ENCODE data around the gene RAF1.
"Not testable (repeated sequence)": the region's sequence is repeated elsewhere in the genome, so short reads cannot be mapped to it uniquely, and the experiment has no call there.

RAF1 gene

DNA sequence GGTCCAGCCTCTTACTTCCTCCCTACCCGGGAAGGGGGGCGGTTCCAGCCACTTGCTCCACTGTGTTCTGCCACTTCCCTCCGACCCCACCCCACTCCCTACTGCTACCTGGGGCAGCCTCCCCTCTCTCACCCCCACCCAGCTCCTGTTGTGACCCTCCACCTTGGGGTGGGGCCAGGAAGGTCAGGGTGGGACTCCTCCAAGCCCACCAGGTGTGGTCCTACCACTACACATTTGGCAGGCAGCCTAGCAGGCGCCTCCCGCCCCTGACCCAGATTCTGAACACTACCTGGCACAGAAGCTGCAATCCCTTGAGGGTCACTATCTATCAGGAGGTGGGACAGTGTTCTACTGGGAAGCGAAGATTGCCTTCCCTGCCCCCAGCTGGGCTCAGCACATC lies 13.7 kb upstream of the RAF1 start:
- DNase-seq (ENCODE audit: low read depth in 2 of 2), result no peak

DNA sequence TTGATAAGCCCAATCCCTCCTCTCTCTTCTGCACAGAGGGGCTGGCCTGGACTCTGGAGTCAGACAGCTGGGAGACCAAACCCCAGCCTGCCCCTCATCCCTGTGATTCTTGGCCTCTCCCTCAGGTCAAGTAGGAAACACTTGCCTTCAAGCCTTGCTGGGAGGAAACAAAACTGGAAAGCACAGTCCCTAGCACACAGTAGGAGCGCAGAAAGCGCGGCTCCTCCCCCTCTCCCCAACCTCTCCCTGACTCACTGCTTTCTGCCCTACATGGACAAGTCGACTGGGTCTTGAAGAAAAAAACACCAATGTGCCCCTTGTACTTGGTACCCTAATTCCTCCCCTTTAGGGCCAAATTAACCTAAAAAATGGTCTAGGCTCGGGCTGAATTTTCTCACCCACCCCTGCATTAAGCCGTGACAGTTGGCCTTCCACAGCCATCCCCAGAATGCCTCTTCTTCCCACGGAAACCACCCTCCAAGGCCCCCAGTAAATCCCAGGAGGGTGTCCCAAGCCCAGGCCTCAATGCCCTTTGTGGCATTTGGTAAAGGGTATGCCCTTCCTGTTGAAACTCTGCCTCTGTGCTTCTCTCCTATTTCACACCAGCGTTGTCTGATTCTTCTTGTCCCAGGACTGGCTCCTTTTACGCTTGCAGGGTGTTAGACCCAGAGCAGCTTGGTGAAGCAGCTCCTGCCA lies 11.3 kb upstream of the RAF1 start:
- DNase-seq (ENCODE audit: low read depth in 2 of 2), result no peak

DNA sequence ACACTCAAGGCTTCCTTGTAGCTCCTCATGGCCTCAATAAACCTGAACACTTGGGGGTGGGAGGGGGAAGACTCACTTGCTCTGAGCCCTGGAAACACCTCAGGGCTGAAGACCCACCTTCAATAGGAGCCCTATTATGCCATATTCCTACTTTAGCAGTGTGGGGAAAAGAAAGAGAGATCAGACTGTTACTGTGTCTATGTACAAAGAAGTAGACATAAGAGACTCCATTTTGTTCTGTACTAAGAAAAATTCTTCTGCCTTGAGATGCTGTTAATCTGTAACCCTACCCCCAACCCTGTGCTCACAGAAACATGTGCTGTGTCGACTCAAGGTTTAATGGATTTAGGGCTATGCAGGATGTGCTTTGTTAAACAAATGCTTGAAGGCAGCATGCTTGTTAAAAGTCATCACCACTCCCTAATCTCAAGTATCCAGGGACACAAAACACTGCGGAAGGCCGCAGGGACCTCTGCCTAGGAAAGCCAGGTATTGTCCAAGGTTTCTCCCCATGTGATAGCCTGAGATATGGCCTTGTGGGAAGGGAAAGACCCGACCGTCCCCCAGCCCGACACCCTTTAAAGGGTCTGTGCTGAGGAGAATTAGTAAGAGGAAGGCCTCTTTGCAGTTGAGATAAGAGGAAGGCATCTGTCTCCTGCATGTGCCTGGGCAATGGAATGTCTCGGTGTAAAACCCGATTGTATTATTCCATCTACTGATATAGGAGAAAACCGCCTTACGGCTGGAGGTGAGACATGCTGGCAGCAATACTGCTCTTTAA lies 10.2 kb upstream of the RAF1 start:
- DNase-seq (ENCODE audit: low read depth in 2 of 2), result not testable (repeated sequence)

DNA sequence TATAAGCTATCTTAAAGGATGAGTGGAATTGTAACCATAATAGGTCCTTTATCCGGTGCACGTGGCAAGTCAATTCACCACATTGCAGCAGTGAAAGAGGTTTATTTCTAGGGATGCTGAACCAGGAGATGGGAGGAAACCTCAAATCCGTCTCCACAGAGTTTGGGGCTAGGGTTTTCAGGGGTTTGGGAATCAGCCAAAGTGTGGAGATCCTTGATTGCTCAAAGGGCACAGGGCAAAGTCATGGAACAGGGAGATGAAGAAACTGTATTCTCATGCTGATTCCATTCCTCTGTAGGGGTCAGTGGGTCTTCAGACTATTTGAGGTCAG lies 7.2 kb upstream of the RAF1 start:
- DNase-seq (ENCODE audit: low read depth in 2 of 2), result no peak

DNA sequence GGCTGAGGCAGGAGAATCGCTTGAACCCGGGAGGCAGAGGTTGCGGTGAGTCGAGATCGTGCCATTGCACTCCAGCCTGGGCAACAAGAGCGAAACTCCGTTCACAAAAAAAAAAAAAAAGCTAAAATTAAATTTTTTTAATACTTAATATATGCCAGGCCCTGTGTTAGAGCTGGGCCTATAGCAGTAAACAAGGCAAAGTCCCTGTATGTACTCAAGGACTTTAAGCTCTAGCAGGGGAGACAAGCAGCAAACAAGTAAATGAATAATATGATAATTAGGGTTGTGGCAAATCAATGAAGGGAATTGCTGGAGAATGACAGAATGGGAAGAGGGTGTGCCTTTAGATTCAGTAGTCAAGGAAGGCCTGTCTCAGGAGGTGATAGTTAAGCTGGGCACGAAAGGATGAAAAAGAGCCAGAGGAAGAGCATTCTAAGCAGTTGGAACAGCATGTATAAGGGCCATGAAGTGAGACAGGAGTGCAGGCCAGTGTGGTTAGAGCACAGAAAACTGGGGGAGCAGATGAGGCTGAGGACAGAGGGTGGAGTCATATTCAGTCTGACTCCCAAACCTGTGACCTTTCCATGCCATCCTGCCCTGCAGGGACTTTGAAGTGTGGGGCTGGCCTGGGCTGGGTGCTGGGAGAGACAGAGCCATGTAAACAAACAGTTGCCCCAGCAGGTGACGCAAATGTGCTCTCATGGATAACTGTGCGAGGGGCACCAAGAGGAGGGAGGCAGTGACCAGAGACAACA lies 6.6 kb upstream of the RAF1 start:
- no peak for DNase-seq (ENCODE audit: low read depth in 2 of 2)

DNA sequence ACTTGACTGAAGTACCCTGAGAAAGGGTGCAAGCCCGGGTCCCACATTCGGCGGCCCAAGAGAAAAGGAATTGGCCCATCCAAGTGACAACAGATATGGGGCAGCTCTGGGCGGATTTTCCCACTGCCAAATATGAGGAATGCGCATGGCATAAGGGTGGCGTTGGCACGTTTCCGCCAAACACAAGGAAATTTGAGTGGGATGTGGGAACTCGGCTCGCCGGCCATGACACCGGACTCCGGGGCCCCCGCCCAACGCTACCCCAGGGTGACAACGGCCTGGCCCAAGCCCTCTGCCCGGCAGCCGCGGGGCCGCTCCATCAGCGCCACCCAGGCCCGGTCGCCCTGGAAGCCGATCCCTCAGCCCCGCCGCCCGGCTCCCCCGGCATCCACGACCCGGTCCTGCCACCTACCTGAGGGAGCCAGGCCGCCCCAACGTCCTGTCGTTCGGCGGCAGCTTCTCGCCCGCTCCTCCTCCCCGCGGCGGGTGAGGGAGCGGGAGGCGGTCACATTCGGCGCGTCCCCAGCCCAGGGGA lies 449 bp downstream of the RAF1 start:
- no peak for DNase-seq (ENCODE audit: low read depth in 2 of 2)

DNA sequence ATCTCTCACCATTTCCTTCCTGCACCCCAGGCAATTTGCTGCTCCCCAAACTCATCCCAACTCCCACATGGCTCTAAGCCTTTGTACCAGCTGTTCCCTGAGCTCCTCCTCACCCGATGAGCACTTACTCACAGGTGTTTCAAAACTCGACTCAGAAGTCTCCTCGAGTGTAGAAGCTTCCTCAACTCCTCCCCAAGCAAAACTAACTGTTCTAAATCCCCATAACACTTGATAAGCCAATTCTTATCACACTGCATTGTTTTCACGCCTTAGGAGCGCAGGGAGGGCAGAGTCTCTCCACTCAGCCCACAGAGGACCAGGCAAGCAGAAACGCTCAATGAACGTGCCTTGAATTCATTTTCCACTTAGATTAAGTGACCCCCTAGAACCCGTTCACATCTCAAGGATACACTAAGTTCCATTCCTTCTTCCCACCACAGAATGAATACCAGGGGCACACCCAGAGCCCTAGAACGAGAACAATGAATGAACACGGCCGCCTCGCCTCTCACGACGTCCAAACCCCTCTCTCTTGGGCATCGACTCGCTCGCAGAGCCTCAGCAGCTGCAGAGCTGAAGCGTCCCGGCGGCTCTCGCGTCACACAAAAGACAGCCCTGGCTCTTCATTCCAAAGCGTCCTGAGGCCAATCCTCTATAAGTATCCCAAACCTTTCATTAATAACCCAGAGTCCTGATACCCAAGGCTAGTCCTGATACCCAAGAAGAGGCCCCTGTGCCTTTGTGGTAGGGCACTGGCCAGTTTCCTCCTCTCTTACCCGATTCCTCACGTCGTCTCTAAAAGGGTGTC lies 1.1 kb downstream of the RAF1 start:
- no peak for DNase-seq (ENCODE audit: low read depth in 2 of 2)

DNA sequence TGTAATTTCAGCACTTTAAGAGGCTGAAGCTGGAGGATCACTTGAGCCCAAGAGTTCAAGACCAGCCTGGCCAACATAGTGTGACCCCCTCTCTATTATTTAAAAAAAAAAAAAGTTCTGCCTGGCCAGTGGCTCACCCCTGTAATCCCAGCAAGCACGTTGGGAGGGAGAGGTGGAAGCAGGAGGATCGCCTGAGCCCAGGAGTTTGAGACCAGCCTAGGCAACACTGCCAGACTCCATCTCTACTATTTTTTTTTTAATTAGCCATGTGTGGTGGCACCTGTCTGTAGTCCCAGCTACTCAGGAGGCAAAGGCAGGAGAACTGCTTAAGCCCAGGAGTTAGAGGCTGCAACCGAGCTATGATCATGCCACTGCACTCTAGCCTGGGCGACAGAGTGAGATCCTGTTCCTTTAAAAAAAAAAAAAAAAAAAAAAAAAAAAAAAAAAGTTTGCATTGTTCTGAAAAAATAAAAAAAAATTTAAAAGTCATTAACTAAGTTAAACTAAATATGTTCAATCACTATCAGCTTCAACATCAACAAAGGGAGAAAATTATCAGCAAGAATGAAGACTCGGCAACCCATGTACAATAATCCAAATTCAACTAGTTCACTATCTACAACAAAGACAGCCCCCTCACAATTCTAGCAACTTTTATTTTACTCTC lies 1.9 kb downstream of the RAF1 start:
- no peak for DNase-seq (ENCODE audit: low read depth in 2 of 2)

DNA sequence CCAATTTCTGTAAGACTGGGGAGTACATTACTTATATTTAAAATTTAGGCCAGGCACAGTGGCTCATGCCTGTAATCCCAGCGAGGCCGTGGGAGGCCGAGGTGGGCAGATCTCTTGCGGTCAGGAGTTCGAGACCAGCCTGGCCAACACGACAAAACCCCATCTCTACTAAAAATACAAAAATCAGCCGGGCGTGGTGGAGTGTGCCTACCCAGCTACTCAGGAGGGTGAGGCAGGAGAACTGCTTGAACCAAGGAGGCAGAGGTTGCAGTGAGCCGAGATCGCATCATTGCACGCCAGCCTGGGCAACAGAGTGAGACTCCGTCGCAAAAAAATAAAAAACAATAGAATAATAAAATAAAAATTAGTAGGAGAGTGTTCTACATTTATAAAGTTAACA lies 2.5 kb downstream of the RAF1 start:
- not testable (repeated sequence) for DNase-seq (ENCODE audit: low read depth in 2 of 2)

DNA sequence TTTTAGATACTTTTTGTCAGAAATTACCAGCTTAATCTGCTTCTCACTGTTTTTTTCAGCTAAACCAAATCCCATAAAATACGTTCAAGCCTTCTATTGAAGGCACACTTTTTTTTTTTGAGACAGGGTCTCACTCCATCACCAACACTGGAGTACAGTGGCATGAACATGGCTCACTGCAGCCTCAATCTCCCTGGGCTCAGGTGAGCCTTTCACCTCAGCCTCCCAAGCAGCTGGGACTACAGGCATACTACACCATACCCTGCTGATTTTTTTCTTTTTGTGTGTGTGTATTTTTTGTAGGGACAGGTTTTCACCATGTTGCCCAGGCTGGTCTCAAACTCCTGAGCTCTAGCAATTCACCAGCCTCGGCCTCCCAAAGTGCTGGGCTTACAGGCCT lies 3.7 kb downstream of the RAF1 start:
- DNase-seq (ENCODE audit: low read depth in 2 of 2), result no peak

DNA sequence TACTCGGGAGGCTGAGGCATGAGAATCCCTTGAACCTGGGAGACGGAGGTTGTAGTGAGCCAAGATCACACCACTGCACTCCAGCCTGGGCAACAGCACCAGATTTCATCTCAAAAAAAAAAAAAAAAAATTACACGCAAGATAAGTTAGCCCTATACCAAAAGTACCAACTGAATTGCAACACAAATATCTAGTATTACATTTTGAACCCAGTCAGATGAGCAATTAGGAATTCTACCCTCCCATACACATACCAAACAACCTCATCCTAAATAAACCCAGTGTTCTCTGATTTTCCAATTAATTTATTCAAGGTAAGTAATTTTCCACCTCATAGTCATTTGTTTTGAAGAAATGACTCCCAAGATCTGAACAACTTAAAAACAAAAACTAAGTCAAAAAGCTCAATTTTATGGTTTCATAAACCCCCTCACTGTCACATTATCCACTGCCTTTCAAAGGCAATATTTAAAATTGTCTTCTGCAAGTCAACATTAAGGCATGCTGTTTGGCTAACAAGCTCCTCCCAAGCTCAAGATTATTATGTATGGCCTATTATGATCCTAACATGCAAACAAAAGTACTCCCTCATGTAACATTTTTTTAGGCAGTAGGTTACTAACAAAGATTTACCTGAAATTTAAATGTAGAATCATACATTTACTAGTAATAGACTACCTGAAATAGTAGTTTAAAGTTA lies 4.5 kb downstream of the RAF1 start:
- no peak for DNase-seq (ENCODE audit: low read depth in 2 of 2)

DNA sequence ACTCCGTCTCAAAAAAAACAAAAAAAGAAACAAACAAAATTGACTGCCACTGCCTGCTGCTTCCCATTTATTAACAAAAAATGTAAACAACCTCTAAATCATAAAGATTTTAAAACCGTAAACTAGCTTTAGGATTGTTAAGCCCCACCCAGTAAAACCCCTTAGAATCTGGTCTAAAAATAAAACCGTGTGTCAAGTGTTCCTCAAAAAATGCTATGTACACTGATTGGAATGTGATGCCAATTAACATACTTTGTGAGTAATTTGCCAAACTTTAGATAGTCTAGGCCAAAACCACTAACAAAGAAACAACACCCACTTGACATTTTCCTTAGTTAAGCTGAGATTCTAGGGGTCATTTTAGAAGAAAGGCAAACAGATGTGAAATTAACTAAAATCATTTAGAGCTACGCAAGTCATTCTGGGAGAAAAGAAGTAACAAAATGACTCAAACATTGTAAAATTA lies 5.3 kb downstream of the RAF1 start:
- peak; percentile 90 to 91 for DNase-seq (ENCODE audit: low read depth in 2 of 2)

DNA sequence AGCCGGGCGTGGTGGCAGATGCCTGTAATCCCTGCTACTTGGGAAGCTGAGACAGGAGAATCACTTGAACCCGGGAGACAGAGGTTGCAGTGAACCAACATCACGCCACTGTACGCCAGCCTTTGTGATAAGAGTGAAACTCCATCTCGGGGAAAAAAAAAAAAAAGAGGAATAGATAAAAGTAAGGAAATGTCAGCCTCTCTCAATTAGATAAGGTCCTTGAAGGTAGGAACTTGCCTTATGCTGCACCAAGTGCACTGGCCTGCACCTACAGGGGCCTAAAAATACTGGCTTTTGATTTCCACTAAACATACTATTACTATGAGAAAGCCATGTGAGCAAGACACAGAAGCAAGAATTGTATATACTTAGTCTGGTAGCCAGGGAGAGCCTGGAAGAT lies 7.1 kb downstream of the RAF1 start:
- DNase-seq (ENCODE audit: low read depth in 2 of 2), result no peak

DNA sequence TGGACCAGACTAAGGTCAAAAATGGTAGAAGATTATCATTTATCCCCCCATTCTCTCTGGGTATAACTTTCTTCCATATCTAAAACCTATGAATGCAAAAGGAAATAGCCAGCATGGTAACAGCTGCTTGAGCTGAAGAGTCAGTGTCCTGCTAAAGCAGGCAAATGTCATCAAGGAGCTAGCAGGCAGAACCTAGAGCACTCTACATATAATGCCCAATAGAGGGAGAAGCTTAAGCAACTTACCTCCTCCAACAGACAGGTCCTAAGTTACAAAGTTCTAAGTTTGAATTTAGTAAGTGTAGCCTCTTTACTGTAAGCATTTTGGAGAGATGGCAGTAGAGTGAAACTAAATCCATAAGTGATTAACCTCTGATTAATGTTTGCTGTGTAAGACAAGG lies 7.7 kb downstream of the RAF1 start:
- DNase-seq (ENCODE audit: low read depth in 2 of 2), result no peak

DNA sequence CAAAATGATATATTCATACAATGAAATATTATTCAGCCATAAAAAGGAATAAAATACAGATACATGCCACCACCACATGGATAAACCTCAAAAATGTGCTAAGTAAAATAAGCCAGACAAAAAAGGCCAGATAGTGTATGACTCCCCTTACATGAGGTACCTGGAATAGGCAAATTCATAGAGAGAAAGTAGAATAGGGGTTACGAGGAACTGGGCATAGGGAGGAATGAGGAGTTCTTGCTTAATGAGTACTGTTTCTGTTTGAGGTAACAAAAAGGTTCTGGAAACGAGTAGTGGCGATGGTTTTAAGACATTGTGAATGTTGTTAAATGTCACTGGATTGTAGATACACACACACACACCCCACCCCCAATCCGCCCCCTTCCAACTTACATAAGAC lies 8.2 kb downstream of the RAF1 start:
- DNase-seq (ENCODE audit: low read depth in 2 of 2), result no peak

DNA sequence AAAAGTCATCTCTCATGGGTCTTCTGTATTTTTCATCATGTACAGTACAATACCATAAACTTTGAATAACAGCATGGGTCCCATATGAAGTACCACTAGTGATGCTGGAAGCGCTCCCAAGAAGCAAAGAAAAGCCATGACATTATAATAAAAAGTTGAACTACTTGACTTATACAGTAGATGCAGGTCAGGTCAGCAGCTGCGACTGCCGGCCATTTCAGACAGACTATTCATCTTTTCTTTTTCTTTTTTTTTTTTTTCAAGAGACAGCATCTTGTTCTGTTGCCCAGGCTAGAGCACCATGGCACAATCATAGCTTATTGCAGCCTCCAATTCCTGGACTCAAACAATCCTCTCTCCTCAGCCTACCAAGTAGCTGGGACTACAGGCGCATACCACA lies 10.2 kb downstream of the RAF1 start:
- DNase-seq (ENCODE audit: low read depth in 2 of 2), result no peak

DNA sequence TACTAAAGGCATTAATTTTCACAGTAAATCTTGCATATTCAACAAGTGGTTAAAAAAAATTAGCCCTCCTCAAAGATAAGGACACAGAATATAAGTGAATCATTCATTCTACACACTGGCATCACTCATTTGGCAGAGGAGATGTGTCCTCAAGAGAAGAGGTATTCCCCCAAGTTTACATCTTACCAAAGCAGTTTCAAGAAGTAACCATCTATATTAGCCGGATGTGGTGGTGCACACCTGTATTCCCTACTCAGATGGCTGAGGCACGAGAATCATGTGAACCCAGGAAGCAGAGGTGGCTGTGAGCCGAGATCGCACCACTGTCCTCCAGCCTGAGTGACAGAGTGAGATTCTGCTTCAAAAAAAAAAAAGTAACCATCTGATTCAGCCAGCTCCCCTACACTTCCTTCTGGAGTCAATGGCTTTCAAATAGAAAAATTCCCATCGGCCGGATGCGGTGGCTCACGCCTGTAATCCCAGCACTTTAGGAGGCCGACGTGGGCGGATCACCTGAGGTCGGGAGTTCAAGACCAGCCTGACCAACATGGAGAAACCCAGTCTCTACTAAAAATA lies 15.4 kb downstream of the RAF1 start:
- no peak for DNase-seq (ENCODE audit: low read depth in 2 of 2)

DNA sequence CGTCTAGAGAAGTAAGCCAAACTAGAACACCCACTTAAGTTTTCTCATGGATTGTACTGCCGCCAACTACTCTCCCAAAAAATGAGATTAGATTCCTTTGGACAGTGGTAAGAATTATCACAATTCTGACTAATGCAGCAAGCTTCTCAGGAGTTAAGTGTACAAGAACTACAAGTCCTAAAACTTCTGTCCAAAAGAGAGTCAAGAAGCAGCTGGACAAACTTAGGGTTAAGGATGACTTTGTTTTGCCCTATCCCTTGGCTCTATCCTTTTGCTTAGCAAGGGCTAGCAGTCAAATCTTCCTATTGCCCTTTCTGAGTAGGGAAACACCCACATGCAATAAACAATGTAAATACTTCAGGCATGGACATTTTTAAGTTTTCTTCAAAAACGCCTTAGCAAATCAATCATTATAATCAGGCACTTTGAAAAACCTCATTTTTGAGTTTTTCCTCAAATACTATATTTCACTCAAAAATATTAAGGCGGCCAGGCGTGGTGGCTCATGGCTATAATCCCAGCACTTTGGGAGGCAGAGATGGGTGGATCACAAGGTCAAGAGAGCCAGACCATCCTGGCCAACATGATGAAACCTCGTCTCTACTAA lies 19.5 kb downstream of the RAF1 start:
- peak in 1 of 2 experiments; percentile 51 for DNase-seq (ENCODE audit: low read depth in 2 of 2)

DNA sequence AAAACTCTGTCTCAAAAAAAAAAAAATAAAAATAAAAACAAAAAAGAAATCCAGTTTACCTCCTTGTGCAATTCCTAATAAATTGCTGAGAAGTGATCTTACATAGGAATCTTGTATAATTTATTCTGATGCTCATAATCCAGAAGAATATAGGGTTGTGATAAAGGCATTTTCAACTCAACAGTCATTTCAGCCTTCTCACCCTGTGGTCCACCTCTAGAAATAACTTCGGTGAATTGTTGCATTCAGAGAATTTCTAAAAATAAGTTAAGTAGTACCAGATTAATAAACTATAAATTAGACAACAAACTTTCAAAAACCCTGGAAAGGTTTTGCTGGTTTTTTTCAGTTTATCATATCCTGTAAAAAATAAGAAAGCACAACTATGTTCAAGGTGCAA lies 20.2 kb downstream of the RAF1 start:
- DNase-seq (ENCODE audit: low read depth in 2 of 2), result no peak

DNA sequence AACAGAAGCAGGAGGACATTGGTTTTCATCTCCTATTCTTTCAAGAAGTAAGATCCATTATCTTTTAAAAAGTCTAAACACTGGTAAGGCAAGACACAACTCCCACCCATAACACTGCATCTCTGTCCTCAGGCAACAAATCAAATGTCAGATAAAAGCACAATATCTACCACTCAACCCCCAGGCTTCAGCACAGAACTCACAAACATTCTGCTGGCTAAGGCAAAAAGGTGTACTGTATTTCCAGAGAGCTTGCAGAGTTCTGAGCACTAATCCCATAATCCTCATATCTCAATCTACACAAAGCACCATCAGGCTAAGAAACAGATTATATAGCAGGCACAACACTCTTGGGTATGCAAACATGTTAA lies 20.9 kb downstream of the RAF1 start:
- DNase-seq (ENCODE audit: low read depth in 2 of 2), result no peak

Measured in fibroblast of skin of left quadriceps (primary cell).